Measurements from ENCODE around the gene RGS8.

Gene RGS8

DNA sequence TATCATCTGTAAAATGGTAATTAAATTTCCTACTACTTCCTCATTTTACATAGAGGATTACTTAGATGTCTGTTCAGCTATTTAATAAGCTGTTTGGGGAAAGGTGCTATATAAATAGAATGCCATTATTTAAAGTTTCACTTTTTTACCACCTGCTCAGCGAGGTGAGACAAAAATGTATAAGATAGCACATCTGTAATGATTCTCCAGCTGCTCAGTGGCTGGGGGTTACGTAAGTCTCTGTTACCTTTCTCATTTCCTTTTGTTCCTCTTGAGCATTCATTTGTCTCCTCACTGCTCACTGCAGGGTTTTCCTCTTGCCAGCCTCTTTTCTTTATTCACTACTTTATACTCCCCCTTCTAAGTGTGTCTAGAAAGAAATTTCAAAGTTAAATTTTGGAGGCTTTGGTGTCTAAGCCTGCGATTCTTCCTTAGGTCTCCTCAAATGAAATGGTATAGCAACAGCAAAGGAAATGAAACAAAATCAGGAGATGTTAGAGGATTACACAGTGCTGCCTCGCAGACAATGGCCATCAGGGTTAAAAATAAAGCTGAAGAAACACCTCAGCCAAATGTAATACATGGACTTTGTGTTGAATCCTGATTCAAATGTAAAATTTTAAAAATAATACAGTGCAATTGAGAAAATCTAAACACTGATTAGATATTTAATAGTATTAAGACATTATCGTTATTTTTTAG, 6.8 kb downstream of the RGS8 start:
- intact Hi-C loops (cut with DNase I) = no loop called here
- DNase-seq = no peak

DNA sequence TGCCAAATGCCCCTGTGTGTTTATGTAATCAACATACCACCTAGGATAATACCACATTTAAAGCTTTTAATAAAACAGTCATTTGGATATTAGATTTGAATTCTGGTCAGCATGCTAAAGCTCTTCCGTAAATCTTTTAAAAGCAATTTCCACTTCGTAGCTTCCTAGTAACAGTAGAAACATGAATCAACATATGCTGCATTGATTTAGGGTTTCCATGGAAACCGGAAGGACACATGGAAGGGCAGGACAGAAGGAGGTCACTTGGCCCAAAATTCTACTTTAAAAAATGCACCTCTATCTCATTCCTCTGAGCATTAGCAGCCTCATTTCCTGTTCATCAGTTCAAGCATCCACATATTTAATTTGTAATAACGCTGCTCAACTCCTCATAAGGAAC, 8.1 kb downstream of the RGS8 start:
- DNase-seq = no peak
- intact Hi-C loops (cut with DNase I) = no loop called here

DNA sequence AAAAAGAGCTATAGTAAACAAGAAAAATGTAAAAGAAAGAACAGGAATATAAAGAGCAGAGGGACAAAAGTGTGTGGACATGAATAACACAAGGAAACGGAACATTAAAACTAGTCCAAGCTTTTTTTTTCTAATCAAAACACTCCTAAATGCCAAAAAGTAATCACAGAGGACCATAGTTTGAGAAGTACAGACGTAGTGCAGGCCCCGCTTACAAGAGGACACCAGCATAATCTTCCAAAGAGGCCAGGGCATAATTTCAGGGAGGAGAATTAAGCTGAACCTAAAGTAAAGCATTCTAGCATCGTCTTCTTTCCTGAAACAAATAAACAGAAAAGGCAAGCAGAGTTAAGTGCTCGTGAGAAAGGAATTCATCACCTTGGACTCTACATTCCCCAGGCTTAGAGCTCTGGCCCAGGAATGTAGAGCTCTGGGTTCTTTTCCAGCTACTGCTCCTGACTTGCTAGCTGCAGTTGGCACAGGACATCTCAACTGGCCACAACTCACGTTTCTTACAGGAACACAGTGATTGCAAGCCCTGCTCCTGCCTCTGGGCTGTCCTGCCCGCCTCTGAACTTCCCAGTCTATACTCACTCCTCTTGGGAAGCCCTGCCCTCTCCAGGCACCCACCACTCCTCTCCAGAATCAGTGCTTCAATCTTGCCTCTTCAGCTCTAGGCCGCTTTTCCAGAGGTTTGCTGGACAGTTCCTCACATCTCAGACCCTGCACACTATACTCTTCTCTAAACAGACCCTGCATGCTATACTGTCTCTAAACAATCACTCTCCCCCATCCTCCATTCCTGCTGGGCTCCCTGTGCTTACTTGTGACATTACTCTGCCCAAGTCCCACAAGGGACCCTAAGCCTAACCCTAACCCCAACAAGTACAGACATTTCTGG, 9.8 kb downstream of the RGS8 start:
- intact Hi-C loops (cut with DNase I) = no loop called here
- no peak for DNase-seq

DNA sequence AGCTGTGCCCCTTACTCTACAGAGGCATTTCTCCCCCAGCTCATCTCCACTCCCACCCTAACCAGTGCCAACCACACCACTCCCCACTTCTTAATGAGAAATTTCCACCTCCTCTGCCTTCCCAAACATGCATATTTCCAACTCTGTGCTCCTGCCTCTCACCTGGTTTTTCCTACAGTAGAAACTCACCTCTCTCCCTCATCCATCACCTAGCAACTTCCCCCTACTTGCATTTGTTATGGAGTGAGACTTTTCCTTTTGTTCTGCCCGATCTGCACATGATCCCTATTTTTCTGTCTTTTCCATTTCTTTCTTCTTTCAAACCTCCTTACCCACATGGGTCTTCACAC, 11.9 kb downstream of the RGS8 start:
- intact Hi-C loops (cut with DNase I) = no loop called here
- DNase-seq = peak in 4 of 42 donors; percentile 37 to 58 (median 48)

DNA sequence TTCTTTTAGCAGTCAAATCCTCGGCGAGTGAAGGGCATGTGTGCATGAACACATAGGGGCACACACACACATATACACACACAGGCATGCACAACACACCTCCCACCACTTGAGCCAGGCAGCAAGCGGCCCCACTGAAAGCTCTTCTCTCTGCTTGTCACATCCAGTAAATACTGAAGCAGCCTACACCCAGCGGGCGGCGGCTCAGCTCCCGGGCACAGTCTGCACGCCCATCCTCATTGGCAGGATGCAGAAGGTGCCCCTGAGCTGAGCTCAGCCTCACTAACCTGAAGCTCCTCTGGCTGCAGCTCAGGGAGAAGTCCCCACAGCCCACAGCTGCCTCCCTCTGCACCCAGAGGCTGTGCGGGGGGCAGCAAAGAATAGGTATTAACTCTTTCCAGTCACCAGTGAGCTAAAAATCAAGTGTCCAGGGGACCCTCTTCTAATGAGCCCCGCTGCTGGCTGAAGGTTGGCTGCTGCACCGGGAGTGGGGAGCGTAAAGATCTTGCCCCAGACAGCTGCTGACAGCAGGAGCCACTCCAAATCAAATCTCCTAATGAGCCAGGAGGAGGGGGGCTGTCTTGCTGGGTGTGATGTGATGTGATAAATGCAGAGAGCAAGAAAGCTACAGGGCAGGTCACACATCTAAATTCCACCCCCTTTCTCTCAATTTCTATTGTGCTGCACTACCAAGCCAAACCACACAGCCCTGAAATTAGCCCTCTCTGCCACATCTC, 12.5 kb downstream of the RGS8 start:
- intact Hi-C loops (cut with DNase I) = no loop called here

DNA sequence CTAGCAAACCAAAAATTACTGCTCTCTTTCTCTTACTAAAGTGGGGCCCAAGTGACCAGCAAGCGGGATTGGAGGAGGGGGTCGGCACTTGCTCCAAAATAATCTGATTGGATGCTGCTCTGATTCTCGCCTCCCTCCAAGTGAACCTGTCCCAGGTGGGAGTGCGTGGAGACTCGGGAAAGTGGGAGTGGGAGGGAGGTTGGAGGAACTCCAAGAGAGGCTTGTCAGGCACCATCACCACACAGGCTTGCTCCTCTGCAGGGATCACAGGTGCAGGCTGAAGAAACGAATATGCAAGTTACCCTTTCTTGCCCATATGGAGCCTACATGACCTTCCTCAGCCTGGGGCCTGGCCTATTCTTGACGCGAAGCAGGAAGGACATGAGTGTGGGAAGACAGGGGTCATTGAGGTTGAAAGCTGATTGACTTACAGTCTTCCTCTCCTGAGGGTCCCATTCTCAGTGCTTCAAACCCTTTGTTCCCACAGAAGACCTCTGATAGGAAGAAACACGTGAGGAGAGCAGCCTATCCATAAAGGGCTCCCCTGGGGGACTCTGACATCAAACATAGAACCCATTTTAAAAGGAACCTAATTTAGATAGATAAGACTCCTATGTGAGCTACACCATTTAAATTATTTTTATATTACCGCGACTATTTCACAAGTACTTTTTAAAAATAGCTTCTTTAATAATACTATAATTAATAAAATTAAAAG, 14.2 kb downstream of the RGS8 start:
- intact Hi-C loops (cut with DNase I) = no loop called here
- DNase-seq = peak in 38 of 42 donors; percentile 39 to 90 (median 66)

More for the DNA sequence above, 12.5 kb downstream of the RGS8 start:
- peak in 40 of 42 donors; percentile 39 to 90 (median 69) for DNase-seq

DNA sequence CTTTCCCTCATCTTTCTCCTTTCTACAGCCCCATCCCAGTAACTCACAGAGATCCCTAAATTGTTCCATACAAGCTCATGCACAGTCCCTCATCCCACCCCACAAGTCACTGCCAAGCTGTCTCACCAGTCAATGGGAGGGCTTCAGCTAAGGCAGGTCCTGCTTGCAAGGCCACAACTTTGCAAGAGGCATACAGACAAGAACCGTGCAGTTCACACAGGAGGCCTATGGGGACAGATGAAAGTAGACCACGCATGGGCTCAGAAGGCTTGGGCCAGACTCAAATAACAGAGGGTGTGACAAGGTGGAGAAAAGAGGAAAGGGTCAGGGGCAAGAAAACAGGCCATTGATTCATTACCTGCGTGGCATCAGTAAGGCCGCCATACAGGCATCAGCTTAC, 15.1 kb downstream of the RGS8 start:
- intact Hi-C loops (cut with DNase I) = no loop called here
- DNase-seq = no peak

DNA sequence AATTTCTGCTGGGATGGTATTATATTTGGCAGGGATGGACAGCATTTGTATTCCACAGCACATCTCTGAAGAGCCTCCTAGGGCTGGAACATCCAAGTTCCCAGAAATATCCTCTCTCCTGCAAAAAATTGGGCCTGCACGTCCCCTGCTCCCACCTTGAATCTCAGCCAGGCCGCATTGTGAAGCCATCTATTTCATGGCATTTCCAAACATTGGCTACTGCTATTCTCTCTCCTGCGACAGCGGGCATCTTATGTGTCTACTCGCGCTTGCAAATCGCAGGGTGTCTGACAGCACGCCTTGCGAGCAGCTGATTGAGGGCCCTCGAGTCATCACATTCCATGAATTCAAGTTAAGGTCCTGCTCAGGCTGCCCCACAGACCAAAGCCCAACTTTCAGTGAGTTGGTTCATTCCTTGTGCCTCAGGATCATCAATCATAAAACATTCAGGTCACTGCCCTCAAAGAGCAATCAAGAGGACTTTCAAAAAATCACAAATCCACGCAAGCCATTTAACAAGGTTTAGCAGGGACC, 15.8 kb downstream of the RGS8 start:
- intact Hi-C loops (cut with DNase I) = no loop called here
- DNase-seq = no peak

DNA sequence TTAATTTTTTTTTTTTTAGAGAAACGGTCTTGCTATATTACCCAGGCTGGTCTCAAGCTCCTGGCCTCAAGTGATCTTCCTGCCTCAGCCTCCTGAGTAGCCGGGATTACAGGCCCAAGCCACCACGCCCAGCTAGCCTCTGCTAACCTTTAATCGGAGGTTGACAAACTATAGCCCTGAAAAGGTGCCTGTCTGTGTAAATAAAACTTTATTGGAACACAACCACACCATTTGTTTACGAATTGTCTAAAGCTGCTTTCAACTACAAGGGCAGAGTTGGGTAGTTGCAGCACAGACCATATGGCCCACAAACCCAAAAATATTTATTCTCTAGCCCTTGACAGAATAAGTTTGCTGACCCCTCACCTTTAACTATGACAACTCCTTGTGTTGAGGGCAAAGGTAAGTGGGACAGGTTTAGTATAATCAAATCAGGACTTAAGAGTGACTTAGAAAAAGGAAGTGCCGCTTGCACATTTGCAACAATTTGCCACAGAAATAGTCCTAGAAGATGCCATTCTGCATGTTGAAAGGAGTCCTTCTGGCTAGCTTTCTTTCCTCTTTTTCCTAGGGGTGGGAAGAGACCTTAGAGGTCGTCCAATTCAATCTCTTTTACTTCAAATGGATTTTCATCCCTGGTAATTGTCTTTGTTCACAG, 16.4 kb downstream of the RGS8 start:
- intact Hi-C loops (cut with DNase I) = no loop called here
- DNase-seq = no peak

DNA sequence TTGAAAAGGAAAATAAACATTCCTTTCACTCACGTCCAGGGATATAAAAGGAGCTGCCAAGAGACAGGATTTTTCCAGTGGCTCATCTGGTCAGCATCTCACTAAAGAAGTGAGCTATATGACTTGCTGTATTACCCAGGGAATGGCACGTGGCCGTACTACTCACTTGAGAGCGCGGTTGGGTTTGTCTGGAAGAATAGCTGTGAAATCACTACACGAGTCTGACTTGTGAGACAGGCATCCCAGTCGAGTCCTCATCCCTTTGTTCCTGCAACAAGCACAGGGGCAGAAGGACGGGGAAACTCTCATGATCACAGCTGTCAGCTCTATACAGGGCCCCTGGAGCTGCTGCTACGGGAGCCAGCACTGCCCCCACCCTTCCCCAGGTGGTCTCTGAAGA, 17.7 kb downstream of the RGS8 start:
- peak in 2 of 42 donors; percentile 8 to 46 for DNase-seq
- intact Hi-C loops (cut with DNase I) = no loop called here

DNA sequence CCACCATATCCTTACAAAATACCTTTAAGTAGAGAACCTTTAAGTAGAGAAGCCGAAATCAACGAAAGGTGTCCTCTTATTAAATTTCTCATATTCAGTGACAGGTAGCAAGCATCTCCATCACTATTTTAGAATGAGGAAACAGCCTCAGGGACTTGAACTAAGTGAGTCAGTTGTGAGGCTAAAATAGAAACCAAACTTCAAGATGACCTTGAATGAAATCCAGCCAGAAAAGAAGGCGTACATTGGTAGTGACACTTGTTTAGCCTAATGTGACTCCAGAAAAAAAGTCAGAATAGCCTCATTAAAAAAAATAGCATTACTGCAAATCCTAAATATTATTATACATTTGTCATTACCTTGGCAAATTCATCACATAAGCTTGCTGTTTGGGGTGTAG, 20.1 kb downstream of the RGS8 start:
- intact Hi-C loops (cut with DNase I) = no loop called here
- DNase-seq = no peak

DNA sequence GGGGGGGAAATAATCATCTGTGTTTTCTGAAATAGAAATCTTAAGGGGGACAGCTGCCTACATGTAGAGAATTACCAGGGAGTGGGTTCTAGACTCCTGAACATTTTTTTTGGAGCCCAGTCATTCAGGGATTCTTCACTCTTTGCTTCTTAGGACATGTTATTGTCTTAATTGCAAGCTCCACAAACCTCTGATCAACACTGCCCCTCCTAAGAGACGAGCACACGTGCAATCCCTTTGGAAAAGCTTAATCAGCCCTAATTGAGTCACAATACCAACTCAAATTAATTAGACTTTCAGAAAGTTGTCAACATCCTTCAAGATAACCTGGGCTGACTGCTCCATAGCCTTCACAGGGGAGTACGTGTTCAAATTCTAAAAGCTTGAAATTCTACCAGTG, 21.4 kb downstream of the RGS8 start:
- DNase-seq = no peak
- intact Hi-C loops (cut with DNase I) = no loop called here

DNA sequence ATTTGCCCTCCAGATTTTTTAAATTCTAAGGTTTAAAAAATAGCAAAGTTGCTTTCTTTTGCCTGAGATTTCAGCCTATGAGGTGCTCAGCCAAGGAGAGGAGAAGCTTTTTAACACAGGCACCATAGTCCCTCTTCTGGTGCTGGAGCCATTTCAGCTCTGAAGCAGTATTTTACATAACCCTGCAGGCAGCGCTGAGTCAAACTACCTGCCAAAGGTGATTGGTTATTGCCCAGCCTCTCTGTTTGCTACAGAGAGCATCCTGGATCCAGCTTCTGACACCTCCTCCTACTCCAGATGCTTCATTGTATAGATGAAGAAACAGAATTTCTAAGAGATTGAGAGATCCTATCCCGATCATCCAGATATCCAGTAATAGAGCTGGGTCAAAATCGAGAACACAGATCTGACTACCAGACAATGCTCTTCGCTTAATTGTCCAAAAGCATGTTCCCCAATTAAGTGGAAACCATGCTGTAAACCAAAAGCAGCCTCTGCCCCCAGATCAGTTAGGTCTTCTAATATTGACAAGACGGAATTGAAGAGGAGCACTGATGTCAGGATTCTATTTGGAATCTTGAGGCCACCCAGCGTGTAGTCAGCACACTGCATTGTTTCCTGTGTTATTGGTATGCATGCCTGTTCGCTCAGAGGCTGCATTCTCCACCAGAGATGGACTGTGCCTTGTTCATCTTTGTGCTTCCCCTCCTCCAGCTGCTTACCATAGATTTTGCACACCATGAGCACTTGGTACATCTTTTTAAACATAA, 22.1 kb downstream of the RGS8 start:
- intact Hi-C loops (cut with DNase I) = no loop called here
- peak in 31 of 42 donors; percentile 17 to 86 (median 62) for DNase-seq

DNA sequence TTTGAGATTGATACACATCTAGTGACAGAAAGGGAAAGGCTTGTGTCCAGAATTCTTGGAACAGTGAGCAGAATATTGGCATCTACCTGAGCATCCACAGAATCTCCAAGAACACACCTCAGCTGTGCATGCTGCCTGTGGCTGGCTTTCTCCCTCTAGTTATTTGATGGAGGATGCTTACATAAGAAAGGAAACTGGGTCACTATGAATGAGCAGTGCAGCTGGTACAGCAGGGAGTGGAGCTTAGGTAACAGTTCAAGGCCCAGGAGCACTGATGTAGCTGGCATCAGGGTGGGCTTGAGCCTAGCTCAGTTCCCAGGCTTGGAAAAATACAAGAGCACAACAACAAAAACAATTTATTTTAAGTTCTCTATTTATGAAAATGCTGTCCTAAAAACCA, 26.3 kb downstream of the RGS8 start:
- intact Hi-C loops (cut with DNase I) = no loop called here
- peak in 21 of 42 donors; percentile 20 to 80 (median 49) for DNase-seq

DNA sequence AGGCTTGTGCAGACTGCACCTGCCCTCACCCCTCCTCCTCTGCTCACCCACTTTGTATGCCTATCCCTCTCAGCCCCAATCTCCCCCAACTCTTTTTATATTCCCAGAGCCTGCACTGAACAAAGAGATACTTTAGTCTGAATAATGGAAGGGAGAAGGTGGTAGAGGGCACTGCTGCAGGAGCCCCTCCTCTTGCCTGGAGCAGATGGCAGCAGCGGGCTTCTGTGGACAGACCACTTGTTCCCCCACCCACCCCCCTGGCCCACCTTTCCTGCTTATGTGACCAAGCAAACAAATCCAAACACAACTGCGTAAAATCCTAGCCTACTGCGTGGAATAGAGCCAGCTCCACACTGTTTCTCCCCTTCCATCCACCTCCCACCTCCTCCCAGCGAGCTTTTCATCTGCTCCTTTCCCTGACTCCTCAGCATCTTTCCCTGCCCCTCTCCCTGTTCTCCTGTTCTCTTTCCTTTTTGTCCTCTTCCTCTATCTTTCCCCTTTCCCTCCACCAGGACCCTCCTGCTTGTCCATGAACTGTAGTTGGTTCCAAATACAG, 27.5 kb downstream of the RGS8 start:
- intact Hi-C loops (cut with DNase I) = no loop called here
- DNase-seq = peak in 11 of 42 donors; percentile 35 to 75 (median 61)

DNA sequence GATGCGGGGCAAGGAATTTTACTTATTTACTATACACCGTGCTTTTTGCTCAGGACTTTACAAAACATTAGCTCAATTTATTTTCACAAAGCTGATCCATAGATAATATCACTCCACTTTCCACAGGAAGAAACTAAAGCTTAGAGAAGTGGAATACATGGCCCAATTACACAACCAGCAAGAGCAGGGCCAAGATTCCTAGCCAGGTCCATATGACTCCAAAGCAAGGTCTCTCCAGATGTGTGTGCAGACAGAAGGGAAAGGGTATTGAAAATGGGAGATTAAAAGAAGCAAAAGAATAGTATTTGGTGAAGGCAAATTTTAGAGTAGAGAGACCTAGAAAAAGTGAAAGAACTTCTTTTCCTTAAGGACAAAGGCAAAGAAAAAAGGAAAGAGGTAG, 30.4 kb downstream of the RGS8 start:
- DNase-seq = no peak
- intact Hi-C loops (cut with DNase I) = no loop called here

DNA sequence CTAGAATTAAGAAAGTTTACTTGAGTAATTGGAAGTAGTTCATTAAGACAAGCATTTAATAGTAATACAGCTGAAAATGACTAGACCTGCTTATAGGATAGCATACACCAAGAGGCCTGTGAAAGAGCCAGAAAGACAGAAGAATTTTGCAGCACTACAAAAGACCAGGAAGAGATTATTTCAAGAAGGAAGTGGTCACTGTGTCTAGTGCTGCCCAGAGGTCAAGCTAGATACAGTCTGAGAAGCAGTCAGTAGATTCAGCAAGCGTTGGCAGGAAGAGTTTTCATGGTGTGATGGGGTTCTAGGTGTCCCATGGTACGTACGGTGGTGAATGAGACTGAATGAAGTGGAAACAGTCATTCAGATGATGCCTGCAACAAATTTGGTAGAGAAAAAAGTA, 31.5 kb downstream of the RGS8 start:
- intact Hi-C loops (cut with DNase I) = no loop called here
- no peak for DNase-seq
